Neural cell (in vitro differentiated cells): Measurements from ENCODE around the gene RITA1.

Experiments
- CTCF ChIP-seq: fragments of 450-650 bp; IDR thresholded peaks from 2 replicates; pipeline ENCODE4 v1.5.1; 2014; ENCODE audit warnings: antibody characterized with exemption, mild to moderate bottlenecking, moderate library complexity; ENCODE audit not compliant: poor library complexity, severe bottlenecking
- EP300 ChIP-seq: fragments of 450-650 bp; conservative IDR thresholded peaks from 2 replicates; pipeline ENCODE4 v1.6.1; 2014; ENCODE audit warnings: antibody characterized with exemption, mild to moderate bottlenecking, moderate library complexity; ENCODE audit not compliant: poor library complexity, severe bottlenecking
- EZH2 ChIP-seq: fragments of 200-600, 300-800 bp; shearing (Covaris generic), sonication (generic); IDR thresholded peaks from 2 replicates; pipeline ENCODE4 v1.6.1; 2014; ENCODE audit warnings: antibody characterized with exemption, low read length, borderline replicate concordance, mild to moderate bottlenecking; ENCODE audit not compliant: insufficient read depth, poor library complexity, severe bottlenecking
- MXI1 ChIP-seq: fragments of 450-650 bp; conservative IDR thresholded peaks from 2 replicates; pipeline ENCODE4 v1.6.1; 2014; ENCODE audit warnings: antibody characterized with exemption, mild to moderate bottlenecking; ENCODE audit not compliant: poor library complexity, severe bottlenecking
- POLR2AphosphoS5 ChIP-seq: IDR thresholded peaks from 2 replicates; pipeline ENCODE4 v1.6.1; 2012
- RAD21 ChIP-seq: fragments of 450-650 bp; conservative IDR thresholded peaks from 2 replicates; pipeline ENCODE4 v1.6.1; 2014; ENCODE audit warnings: antibody characterized with exemption, mild to moderate bottlenecking, moderate library complexity
- REST ChIP-seq: IDR thresholded peaks from 2 replicates; pipeline ENCODE4 v1.6.1; 2012; ENCODE audit warnings: borderline replicate concordance
- SMC3 ChIP-seq: fragments of 450-650 bp; conservative IDR thresholded peaks from 2 replicates; pipeline ENCODE4 v1.6.1; 2014; ENCODE audit warnings: antibody characterized with exemption, mild to moderate bottlenecking, moderate library complexity; ENCODE audit not compliant: poor library complexity
- TAF1 ChIP-seq: IDR thresholded peaks from 2 replicates; pipeline ENCODE4 v1.6.1; 2012; ENCODE audit warnings: low read depth

- TF ChIP-seq CTCF (no peak), SMC3 (no peak), POLR2AphosphoS5 (no peak), EP300 (no peak), MXI1 (no peak), EZH2 (no peak), REST (no peak), RAD21 (no peak), TAF1 (no peak)
Observed at GRCh38 chr12:113236539-113237399, 51.2 kb downstream of the RITA1 start.
